Right renal pelvis (tissue), 4 donors: Measurements from ENCODE around the gene GNG7. TPM values are rescaled to one million over a fixed set of nuclear protein-coding genes. Genes with fewer than 3 reads are reported as not detected.
"Not testable (repeated sequence)": the region's sequence is repeated elsewhere in the genome, so short reads cannot be mapped to it uniquely, and the experiment has no call there.

ENCODE experiments used
- DNase-seq, 4 donors: peaks; one replicate each; pipeline ENCODE4 v3.0.0-alpha.2; 2013; ENCODE audit warnings: low read depth in 4 of 4, low spot score in 3 of 4, missing footprints in 1 of 4
- polyA plus RNA-seq, 4 donors: library from polyadenylated mRNA; unstranded; fragments of 120-200 nt; gene quantifications; one replicate each; pipeline ENCODE4 v1.2.1, GENCODE V29; 2013; ENCODE audit not compliant: insufficient read length in 4 of 4

The GNG7 gene
- polyA plus RNA-seq, 4 donors = 5.6 to 6.8 (median 6.3) TPM

GRCh38 chr19:2582984-2583956 lies 119.2 kb downstream of the GNG7 start:
- DNase-seq = no peak

DNA sequence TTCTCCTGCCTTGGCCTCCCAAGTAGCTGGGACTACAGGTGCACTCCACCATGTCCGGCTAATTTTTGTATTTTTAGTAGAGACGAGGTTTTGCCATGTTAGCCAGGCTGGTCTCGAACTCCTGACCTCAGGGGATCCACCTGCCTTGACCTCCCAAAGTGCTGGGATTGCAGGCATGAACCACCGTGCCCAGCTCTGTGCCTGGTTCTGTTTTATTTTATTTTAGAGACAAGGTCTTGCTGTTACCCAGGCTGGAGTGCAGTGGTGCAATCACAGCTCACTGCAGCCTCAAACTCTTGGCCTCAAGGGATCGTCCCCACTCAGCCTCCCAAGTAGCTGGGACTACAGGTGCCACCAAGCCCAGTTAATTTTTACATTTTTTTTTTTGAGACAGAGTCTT lies 122.1 kb downstream of the GNG7 start:
- not testable (repeated sequence) for DNase-seq

GRCh38 chr19:2579678-2580280 lies 122.7 kb downstream of the GNG7 start:
- DNase-seq = no peak

GRCh38 chr19:2578901-2579677 lies 123.4 kb downstream of the GNG7 start:
- peak in 1 of 4 donors; percentile 71 for DNase-seq

DNA sequence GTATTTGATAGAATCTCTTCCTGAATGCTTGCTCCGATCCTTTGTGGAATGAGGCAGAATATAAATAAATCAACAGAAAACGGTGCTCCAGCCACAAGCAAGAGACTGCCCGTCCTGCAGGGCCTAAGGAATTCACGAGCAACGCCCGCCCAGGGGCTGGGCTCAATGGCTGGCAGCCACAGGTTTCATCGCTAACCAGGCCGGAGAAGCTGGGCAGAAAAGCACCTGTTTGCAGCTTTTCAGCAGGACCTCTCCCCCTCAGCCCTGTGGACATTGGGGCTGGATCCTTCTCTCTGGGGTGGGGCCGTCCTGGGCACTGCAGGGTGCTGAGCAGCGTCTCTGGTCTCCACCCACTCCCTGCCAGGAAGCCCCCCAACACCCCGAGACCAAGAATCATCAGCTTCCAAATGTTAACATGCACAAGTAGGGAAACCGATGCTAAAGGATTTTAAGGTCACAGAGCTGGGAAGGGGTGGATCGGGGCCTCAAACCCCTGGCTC lies 124.1 kb downstream of the GNG7 start:
- no peak for DNase-seq

DNA sequence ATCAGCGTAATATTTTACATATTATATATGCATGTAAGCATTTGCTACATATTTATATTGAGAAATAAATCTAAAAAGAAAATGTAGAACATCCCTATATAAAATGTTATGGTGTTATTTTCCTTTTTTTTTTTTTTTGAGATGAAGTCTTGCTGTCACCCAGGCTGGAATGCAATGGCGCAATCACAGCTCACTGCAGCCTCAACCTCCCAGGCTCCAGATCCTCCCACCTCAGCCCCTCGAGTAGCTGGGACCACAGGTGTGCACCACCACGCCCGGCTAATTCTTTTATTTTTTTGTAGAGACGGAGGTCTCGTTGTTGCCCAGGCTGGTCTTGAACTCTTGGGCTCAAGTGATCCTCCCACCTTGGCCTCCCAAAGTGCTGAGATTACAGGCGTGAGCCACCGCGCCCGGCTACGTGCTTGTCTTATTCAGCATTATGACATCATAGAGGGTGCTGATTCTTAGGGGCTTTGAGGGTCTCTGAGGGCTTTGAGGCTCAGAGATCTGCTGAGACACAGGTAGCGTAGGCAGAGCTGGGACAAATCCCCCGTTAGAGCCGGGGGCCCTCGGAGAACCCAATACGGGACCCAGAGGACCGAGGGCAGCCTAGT lies 124.7 kb downstream of the GNG7 start:
- DNase-seq = no peak

DNA sequence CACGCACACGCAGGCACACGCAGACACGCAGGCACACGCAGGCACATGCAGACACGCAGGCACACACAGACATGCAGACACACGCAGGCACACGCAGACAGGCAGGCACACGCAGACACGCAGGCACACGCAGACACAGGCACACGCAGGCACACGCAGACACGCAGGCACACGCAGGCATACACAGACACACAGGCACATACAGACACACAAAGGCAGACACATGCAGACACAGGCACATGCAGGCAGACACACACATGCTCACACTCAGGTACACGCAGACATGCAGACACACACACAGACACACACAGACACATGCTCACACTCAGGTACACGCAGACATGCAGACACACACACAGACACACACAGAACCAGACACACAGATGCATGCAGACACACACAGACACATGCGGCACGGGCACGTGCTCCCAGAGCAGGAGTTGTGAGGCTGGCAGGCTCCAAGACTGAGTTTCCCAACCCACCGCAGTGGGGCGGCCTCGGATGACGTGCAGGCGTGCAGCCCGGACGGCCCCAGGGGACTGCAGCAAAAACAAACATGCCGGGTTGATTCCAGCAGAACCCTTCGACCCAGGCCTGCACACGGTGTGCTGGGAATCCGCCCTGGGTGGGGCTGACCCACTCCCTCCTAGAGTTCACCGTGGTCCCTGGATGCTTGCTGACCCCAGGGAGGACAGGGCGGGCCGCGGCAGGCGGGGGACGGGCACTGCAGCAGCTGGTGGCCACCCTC lies 126.6 kb downstream of the GNG7 start:
- DNase-seq = no peak

DNA sequence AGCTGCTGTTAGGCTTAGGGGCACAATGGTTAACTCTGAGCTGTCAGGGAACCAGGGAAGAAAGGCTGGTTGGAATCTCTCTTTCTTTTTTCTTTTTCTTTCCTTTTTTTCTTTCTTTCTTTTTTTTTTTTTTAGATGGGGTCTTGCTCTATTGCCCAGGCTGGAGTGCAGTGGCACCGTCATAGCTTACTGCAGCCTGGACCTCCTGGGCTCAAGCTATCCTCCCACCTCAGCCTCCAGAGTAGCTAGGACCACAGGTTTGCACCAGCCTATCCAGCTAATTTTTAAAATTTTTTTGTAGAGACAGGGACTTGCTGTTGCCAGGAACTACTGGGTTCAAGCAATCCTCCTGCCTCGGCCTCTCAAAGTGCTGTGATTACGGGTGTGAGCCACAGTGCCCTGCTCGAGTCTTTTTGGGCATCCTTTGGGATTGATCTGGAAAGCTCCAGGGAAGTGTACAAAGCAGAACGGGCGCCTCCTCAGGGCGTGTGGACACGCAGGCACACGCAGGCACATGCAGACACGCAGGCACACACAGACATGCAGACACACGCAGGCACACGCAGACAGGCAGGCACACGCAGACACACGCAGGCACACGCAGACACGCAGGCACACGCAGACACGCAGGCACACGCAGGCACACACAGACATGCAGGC lies 127.4 kb downstream of the GNG7 start:
- DNase-seq = no peak

DNA sequence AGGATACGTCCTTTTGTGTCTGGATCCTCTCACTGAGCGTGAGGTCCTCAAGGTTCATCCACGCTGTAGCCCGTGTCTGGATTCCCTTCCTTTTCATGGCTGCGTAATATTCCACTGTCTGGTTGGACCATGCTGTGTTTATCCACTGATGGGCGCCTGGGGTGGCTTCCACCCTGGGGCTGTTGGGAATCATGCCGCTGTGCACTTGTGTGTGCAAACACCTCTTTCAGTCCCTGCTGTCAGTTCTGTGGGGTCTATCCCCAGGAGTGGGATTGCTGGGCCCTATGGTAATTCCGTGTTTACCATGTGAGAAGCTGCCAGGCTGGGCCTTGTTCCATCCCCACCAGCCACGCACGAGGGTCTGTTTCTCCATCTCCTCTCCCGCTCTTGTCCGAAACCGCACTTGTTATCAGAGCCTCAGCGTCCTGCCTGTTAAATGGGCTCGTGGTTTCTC lies 128.0 kb downstream of the GNG7 start:
- no peak for DNase-seq

DNA sequence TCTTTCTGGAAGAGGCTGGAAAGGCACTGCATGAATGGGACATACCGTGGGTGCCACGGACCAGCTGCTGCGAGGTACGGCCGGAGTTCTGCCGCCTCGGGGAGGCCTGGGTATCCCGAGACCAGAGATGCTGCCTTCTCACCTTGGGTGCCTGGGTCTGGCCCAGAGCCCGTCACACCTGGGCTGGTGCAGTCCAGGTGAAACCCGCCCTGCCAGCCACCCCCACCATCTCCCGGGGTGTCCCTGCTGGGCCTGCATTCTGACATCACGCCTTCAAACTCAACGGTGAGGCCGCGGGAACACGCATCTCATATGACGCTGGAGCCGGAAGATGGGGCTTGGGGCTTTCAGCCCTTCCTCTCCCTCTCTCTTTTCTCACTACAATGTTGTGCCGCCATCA lies 128.6 kb downstream of the GNG7 start:
- DNase-seq = no peak

GRCh38 chr19:2572152-2572551 lies 130.3 kb downstream of the GNG7 start:
- not testable (repeated sequence) for DNase-seq

DNA sequence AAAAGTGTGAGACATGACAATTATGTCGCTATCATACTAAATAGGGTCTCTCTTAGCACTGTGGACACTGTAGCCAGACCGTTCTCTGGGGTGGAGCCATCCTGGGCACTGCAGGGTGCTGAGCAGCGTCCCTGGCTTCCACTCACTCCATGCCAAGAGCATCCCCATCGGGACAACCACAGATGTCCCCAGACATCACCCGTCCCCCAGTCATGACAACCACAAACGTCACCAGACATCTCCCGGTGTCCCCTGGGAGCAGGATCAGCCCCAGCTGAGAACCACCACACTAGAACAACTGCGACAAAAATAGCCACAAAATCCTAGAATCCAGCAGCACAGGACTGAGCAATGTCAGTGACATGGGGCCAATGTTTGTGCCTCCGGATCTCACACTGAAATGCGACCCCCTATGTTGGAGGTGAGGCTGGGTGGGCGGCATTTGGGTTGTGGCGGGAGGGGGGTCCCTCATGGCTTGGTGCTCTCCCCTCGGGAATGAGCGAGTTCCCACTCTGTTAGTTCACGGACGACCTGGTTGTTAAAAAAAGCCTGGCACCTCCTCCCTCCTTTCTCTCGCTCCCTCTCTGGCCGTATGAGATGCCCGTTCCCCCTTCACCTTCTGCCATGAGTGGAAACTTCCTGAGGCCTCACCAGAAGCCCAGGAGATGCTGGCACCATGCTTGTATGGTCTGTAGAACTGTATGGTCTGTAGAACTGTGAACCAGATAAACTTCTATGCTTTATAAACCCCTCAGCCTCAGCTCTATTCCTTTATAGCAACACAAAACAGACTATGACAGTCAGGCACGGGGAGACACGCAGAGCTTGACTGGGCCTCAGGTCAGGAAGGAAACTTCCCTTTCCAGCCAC lies 132.7 kb downstream of the GNG7 start:
- no peak for DNase-seq

GRCh38 chr19:2567996-2568395 lies 134.5 kb downstream of the GNG7 start:
- no peak for DNase-seq

- DNase-seq = no peak
These were observed 134.9 kb downstream of the GNG7 start for GRCh38 chr19:2567580-2567979.

DNA sequence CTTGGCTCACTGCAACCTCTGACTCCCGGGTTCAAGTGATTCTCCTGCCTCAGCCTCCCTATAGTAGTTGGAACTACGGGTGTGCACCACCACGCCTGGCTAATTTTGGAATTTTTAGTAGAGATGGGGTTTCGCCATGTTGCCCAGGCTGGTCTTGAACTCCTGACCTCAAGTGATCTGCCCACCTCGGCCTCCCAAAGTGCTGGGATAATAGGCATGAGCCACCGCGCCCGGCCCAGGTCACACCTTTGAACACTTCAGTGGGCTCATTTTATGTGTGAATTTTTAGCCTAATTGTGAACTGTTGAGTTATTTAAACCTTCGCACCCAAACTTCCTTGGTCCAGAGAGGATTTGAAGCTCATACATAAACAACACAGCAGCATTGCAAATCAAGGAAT lies 138.9 kb downstream of the GNG7 start:
- DNase-seq = not testable (repeated sequence)

GRCh38 chr19:2561895-2562294 lies 140.6 kb downstream of the GNG7 start:
- DNase-seq = no peak

DNA sequence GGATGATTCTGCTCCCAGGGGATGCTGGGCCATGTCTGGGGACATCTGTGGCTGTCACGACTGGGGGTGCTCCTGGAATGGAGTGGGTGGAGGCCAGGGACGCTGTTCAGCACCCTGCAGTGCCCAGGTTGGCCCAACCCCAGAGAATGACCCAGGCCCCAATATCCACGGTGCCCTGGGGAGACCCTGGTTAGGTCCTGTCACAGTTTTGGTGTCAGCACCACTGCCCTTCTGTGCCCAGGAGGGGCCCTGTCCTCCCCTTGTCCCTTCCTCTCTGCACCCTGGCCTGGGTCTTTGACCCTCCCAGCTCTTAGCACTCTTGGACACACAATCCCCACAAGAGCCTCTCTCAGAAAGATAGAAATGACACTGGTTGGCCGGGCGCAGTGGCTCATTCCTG lies 141.3 kb downstream of the GNG7 start:
- DNase-seq = no peak

DNA sequence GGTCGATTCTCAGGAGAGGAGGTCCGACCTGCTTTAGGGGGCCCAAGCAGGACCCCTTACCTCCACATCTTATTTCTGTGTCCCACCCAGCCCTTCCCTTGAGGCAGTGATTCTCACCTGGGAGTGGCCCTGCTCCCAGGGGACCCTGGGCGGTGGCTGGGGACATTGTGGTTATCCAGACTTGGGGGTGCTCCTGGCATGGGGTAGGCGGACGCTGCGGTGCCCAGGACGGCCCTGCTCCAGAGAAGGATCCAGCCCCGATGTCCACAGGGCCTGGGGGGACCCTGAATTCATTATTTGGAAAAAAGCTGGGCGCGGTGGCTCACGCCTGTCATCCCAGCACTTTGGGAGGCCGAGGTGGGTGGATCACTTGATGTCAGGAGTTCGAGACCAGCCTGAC lies 142.1 kb downstream of the GNG7 start:
- no peak for DNase-seq
